MM.1S (cell line): Measurements from ENCODE around the gene CCDC177.

Experiments used
- CTCF ChIP-seq: fragments of 300-600 bp; sonication (generic); IDR thresholded peaks from 2 replicates; pipeline ENCODE4 v1.5.1; 2016; ENCODE audit warnings: antibody characterized with exemption, low read length, mixed read lengths
- EZH2 ChIP-seq: fragments of 300-600 bp; sonication (generic); optimal IDR thresholded peaks from 2 replicates; pipeline ENCODE3; 2017; ENCODE audit warnings: low read depth, mild to moderate bottlenecking, antibody characterized with exemption, low read length, mixed read lengths

GRCh38 chr14:69569859-69570258, 4.8 kb downstream of the CCDC177 start:
- no peak for TF ChIP-seq CTCF
- no peak for TF ChIP-seq EZH2
